Calu3 (cell line): ENCODE results near the gene DAD1. TPM values are rescaled to one million over a fixed set of nuclear protein-coding genes. Genes with fewer than 3 reads are reported as not detected.

Experiments used
- BruUV-seq: library from RNA; stranded (reverse); fragments of 400-500 nt; replicated peaks from 2 replicates; lab custom pipeline; 2021; lab: Mats Ljungman, UMichigan
- CTCF ChIA-PET: fragments of 300-600 bp; sonication (Branson Sonifier 250); formaldehyde crosslinking; loops from one replicate; lab custom pipeline; 2022; ENCODE audit warnings: antibody characterized with exemption; lab: Charles Lee
- DNase-seq: peaks from one replicate; pipeline ENCODE4 v3.0.0; 2022
- H3K27ac Mint-ChIP-seq: one replicate; pipeline ENCODE4 v1.8.0; 2022; ENCODE audit warnings: mixed read lengths; ENCODE audit not compliant: unreplicated experiment
- H3K27me3 Mint-ChIP-seq: one replicate; pipeline ENCODE4 v1.8.0; 2022; ENCODE audit warnings: mixed read lengths; ENCODE audit not compliant: unreplicated experiment
- H3K36me3 Mint-ChIP-seq: one replicate; pipeline ENCODE4 v1.8.0; 2022; ENCODE audit warnings: mild to moderate bottlenecking, moderate library complexity, mixed read lengths; ENCODE audit not compliant: insufficient read depth, unreplicated experiment
- H3K4me1 Mint-ChIP-seq: one replicate; pipeline ENCODE4 v1.8.0; 2022; ENCODE audit warnings: mild to moderate bottlenecking, low read depth, mixed read lengths; ENCODE audit not compliant: unreplicated experiment
- H3K4me3 Mint-ChIP-seq: one replicate; pipeline ENCODE4 v1.8.0; 2022; ENCODE audit warnings: mild to moderate bottlenecking, low read depth, moderate library complexity, mixed read lengths; ENCODE audit not compliant: unreplicated experiment
- H3K9me3 Mint-ChIP-seq: one replicate; pipeline ENCODE4 v1.8.0; 2022; ENCODE audit warnings: low read depth, mixed read lengths; ENCODE audit not compliant: unreplicated experiment
- CTCF ChIP-seq: fragments of 200-600 bp; IDR thresholded peaks from one replicate; pipeline ENCODE4 v1.8.0; 2022; ENCODE audit warnings: antibody characterized with exemption; ENCODE audit not compliant: unreplicated experiment
- intact Hi-C: fragments of 100-400 bp; cut with micrococcal nuclease; formaldehyde crosslinking; loops from one replicate; pipeline ENCODE4 v1.10.0; 2022; ENCODE audit not compliant: unreplicated experiment
- total RNA-seq: library from RNA; stranded (reverse); gene quantifications from 2 replicates; pipeline ENCODE4 v1.2.3, GENCODE V29; 2022

DAD1 gene
- total RNA-seq, 1 experiment from 2014 or later: 197 TPM

- Mint-ChIP-seq H3K9me3 (no peaks in the 10 kb centered on the region), H3K36me3 (peaks cover 12% of the 10 kb centered on the region), H3K27ac (no peak overlapping the region), H3K4me1 (peaks cover 24% of the 10 kb centered on the region), H3K4me3 (no peak overlapping the region), H3K27me3 (no peaks in the 10 kb centered on the region)
- DNase-seq: no peak
- intact Hi-C loops: no loop called here
- TF ChIP-seq CTCF: no peak
- no TSS peak for BruUV-seq
- CTCF ChIA-PET: interaction anchor here (0.7 kb wide), 1 partner anchor 15 kb away, joined by 3 read pairs; no protein-coding TSS in a partner anchor
Observed at GRCh38 chr14:22602862-22603261, 13.8 kb upstream of the DAD1 start.

GRCh38 chr14:22601996-22602395 lies 13.0 kb upstream of the DAD1 start:
- intact Hi-C loops: no loop called here
- DNase-seq: no peak
- Mint-ChIP-seq H3K27ac (no peak overlapping the region), H3K9me3 (no peaks in the 10 kb centered on the region), H3K36me3 (peaks cover 16% of the 10 kb centered on the region), H3K4me3 (no peak overlapping the region), H3K27me3 (no peaks in the 10 kb centered on the region), H3K4me1 (peaks cover 24% of the 10 kb centered on the region)
- CTCF ChIA-PET: interaction anchor here (0.5 kb wide), 1 partner anchor 14 kb away, joined by 3 read pairs; no protein-coding TSS in a partner anchor
- TF ChIP-seq CTCF: no peak
- BruUV-seq: no TSS peak

- BruUV-seq: no TSS peak
- Mint-ChIP-seq H3K36me3 (peaks cover 16% of the 10 kb centered on the region), H3K4me1 (peaks cover 24% of the 10 kb centered on the region), H3K9me3 (no peaks in the 10 kb centered on the region), H3K4me3 (no peak overlapping the region), H3K27ac (no peak overlapping the region), H3K27me3 (no peaks in the 10 kb centered on the region)
- no peak for DNase-seq
- intact Hi-C loops: no loop called here
- TF ChIP-seq CTCF: no peak
- CTCF ChIA-PET: interaction anchor here (1.8 kb wide), 1 partner anchor 12 kb away, joined by 5 read pairs; the partner anchor contains the start of gene DAD1
Observed at GRCh38 chr14:22601456-22601855, 12.4 kb upstream of the DAD1 start.

GRCh38 chr14:22600027-22600426 lies 11.0 kb upstream of the DAD1 start:
- H3K4me3 Mint-ChIP-seq: no peak overlapping the region
- no peak for DNase-seq
- H3K9me3 Mint-ChIP-seq: no peaks in the 10 kb centered on the region
- peaks cover 24% of the 10 kb centered on the region for H3K4me1 Mint-ChIP-seq
- intact Hi-C loops: no loop called here
- peaks cover 16% of the 10 kb centered on the region for H3K36me3 Mint-ChIP-seq
- no peaks in the 10 kb centered on the region for H3K27me3 Mint-ChIP-seq
- H3K27ac Mint-ChIP-seq: no peak overlapping the region
- BruUV-seq: no TSS peak
- CTCF ChIA-PET: interaction anchor here (1.4 to 1.8 kb wide), 2 partner anchors 11 to 149 kb away, joined by 3 to 5 read pairs; partner anchors contain the start of gene DAD1
- no peak for TF ChIP-seq CTCF
